Fibroblast of peridontal ligament (primary cell): ENCODE measurements around the gene RUVBL2.
A peak's percentile ranks its signal among the peaks of the same experiment; 100 is the strongest.

Experiments
- DNase-seq: peaks from one replicate; pipeline ENCODE4 v3.0.0-alpha.2; 2010; ENCODE audit errors: extremely low read depth

RUVBL2 gene

GRCh38 chr19:48989701-48990291, 3.9 kb upstream of the RUVBL2 start:
- no peak for DNase-seq

- no peak for DNase-seq
Observed at GRCh38 chr19:48990400-48990799, 3.3 kb upstream of the RUVBL2 start.

GRCh38 chr19:48991011-48991609, 2.6 kb upstream of the RUVBL2 start:
- no peak for DNase-seq

GRCh38 chr19:48991873-48992580, 1.7 kb upstream of the RUVBL2 start:
- peak; percentile 82 for DNase-seq

- DNase-seq: no peak
Observed at GRCh38 chr19:48992581-48993174, 1.0 kb upstream of the RUVBL2 start.

GRCh38 chr19:48994035-48994386, 324 bp downstream of the RUVBL2 start:
- no peak for DNase-seq

- peak; percentile 35 for DNase-seq
Observed at GRCh38 chr19:48997972-48998371, 4.3 kb downstream of the RUVBL2 start.

- peak; percentile 64 for DNase-seq
Observed at GRCh38 chr19:48999481-49000325, 6.0 kb downstream of the RUVBL2 start.

GRCh38 chr19:49004133-49004532, 10.4 kb downstream of the RUVBL2 start:
- no peak for DNase-seq

- no peak for DNase-seq
Observed at GRCh38 chr19:49004964-49005614, 11.4 kb downstream of the RUVBL2 start.

- DNase-seq: no peak
Observed at GRCh38 chr19:49006905-49007304, 13.2 kb downstream of the RUVBL2 start.

GRCh38 chr19:49009828-49010227, 16.1 kb downstream of the RUVBL2 start:
- DNase-seq: no peak

GRCh38 chr19:49010453-49010852, 16.8 kb downstream of the RUVBL2 start:
- no peak for DNase-seq

GRCh38 chr19:49011194-49011593, 17.5 kb downstream of the RUVBL2 start:
- no peak for DNase-seq

- no peak for DNase-seq
Observed at GRCh38 chr19:49014123-49014869, 20.6 kb downstream of the RUVBL2 start.

GRCh38 chr19:49014870-49015255, 21.2 kb downstream of the RUVBL2 start:
- no peak for DNase-seq

GRCh38 chr19:49016067-49016839, 22.6 kb downstream of the RUVBL2 start:
- no peak for DNase-seq

GRCh38 chr19:49017041-49017665, 23.5 kb downstream of the RUVBL2 start, which contains the start of gene LHB:
Gene LHB, minus strand, starts transcription at chr19:49017091. Its CDS starts 10 bp downstream, at chr19:49017081.
- no peak for DNase-seq

- peak; percentile 34 for DNase-seq
Observed at GRCh38 chr19:49017666-49018351, 24.1 kb downstream of the RUVBL2 start.
